HCT116 (cell line): ENCODE measurements around the gene NR2F1-AS1. TPM values are rescaled to one million over a fixed set of nuclear protein-coding genes. Genes with fewer than 3 reads are reported as not detected.

Experiments used
- ATAC-seq: fragments of 200-7000 bp; cut with Tn5 transposase; 2 replicates; pipeline ENCODE4 v1.9.1; 2020; ENCODE audit warnings: mild to moderate bottlenecking, moderate library complexity
- BruUV-seq: library from RNA; stranded (reverse); fragments of 400-500 nt; replicated peaks from 2 replicates; lab custom pipeline; 2021; lab: Mats Ljungman, UMichigan
- CTCF ChIA-PET: fragments of 300-600 bp; sonication (Branson Sonifier 250); formaldehyde crosslinking; loops from one replicate; lab custom pipeline; 2021; ENCODE audit warnings: antibody characterized with exemption; lab: Charles Lee
- POLR2A ChIA-PET: fragments of 300-600, 350-600 bp; sonication (Branson Sonifier 250); formaldehyde crosslinking; loops from one replicate; lab custom pipeline; 2021; ENCODE audit warnings: antibody characterized with exemption; lab: Charles Lee
- RAD21 ChIA-PET, 2 experiments: fragments of 300-600 bp; sonication (Branson Sonifier 250); formaldehyde crosslinking; loops; one replicate each; lab custom pipeline; 2023; ENCODE audit warnings: low total read pairs in 2 of 2; ENCODE audit not compliant: uncharacterized antibody in 2 of 2, unreplicated experiment in 2 of 2, low non-redundant PET in 1 of 2; lab: Charles Lee
- DNase-seq: peaks from one replicate; pipeline ENCODE4 v3.0.0-alpha.2; 2010; ENCODE audit warnings: low read depth, low spot score
- H2AFZ ChIP-seq: fragments of 200-600 bp; shearing (Covaris generic), sonication (generic); 2 replicates; pipeline ENCODE4 v1.6.1; 2017; ENCODE audit warnings: low read depth, mixed run types, mixed read lengths, antibody characterized with exemption, low read length; ENCODE audit not compliant: poor library complexity, severe bottlenecking
- H3K27ac ChIP-seq: 2 replicates; pipeline ENCODE4 v1.5.1; 2012; ENCODE audit warnings: low read depth, low read length
- H3K27me3 ChIP-seq: fragments of 200-600 bp; sonication (generic); 2 replicates; pipeline ENCODE4 v1.6.1; 2016; ENCODE audit warnings: mixed run types, low read length, mixed read lengths; ENCODE audit not compliant: insufficient read depth
- H3K36me3 ChIP-seq, 2 experiments: fragments of 200-500 bp in 1 of 2; fragments of 200-600 bp in 1 of 2; sonication (Bioruptor generic) in 1 of 2; sonication (generic) in 1 of 2; 2 replicates each; pipeline versions ENCODE4 v1.5.1 to v1.6.1; 2014 to 2016; ENCODE audit warnings: low read length in 2 of 2, inconsistent platforms in 1 of 2, mixed read lengths in 1 of 2, mixed run types in 1 of 2; ENCODE audit not compliant: insufficient read depth in 2 of 2, control insufficient read depth in 1 of 2
- H3K4me1 ChIP-seq, 2 experiments: fragments of 200-600 bp in 1 of 2; sonication (generic) in 1 of 2; 2 replicates each; pipeline versions ENCODE4 v1.5.1 to v1.6.1; 2012 to 2017; ENCODE audit warnings: low read length in 2 of 2, inconsistent platforms in 1 of 2, mild to moderate bottlenecking in 1 of 2, mixed read lengths in 1 of 2, mixed run types in 1 of 2, moderate library complexity in 1 of 2; ENCODE audit not compliant: insufficient read depth in 2 of 2, control insufficient read depth in 1 of 2
- H3K4me2 ChIP-seq: fragments of 200-600 bp; sonication (generic); 2 replicates; pipeline ENCODE4 v1.6.1; 2017; ENCODE audit warnings: mixed run types, low read length, mixed read lengths
- H3K4me3 ChIP-seq, 2 experiments: fragments of 200-600 bp in 1 of 2; sonication (generic) in 1 of 2; replicated peaks in 1 of 2; 2 replicates each; pipeline ENCODE4 v1.5.1; 2011 to 2016; ENCODE audit warnings: low read length in 2 of 2, control low read depth in 1 of 2, low read depth in 1 of 2, mild to moderate bottlenecking in 1 of 2, mixed read lengths in 1 of 2, mixed run types in 1 of 2
- H3K79me2 ChIP-seq: fragments of 200-600 bp; sonication (generic); 2 replicates; pipeline ENCODE4 v1.6.1; 2017; ENCODE audit warnings: mild to moderate bottlenecking, mixed run types, low read length, moderate library complexity, mixed read lengths; ENCODE audit not compliant: insufficient read depth
- H3K9ac ChIP-seq: fragments of 200-600 bp; sonication (generic); 2 replicates; pipeline ENCODE4 v1.6.1; 2016; ENCODE audit warnings: low read length, mixed read lengths
- H3K9me2 ChIP-seq: fragments of 200-600 bp; sonication (generic), shearing (Covaris generic); 2 replicates; pipeline ENCODE4 v1.6.1; 2017; ENCODE audit warnings: mixed run types, mild to moderate bottlenecking, moderate library complexity; ENCODE audit not compliant: insufficient read depth
- H3K9me3 ChIP-seq, 2 experiments: fragments of 200-500 bp in 1 of 2; fragments of 200-600 bp in 1 of 2; sonication (Bioruptor generic) in 1 of 2; sonication (generic) in 1 of 2; 2 replicates each; pipeline ENCODE4 v1.6.1; 2014 to 2017; ENCODE audit warnings: low read length in 2 of 2, mixed read lengths in 2 of 2, inconsistent platforms in 1 of 2, low read depth in 1 of 2, mild to moderate bottlenecking in 1 of 2, mixed run types in 1 of 2, moderate library complexity in 1 of 2; ENCODE audit not compliant: control insufficient read depth in 1 of 2, insufficient read depth in 1 of 2
- H4K20me1 ChIP-seq: fragments of 200-600 bp; sonication (generic), shearing (Covaris generic); 2 replicates; pipeline ENCODE4 v1.6.1; 2017; ENCODE audit warnings: mixed run types, mild to moderate bottlenecking, moderate library complexity; ENCODE audit not compliant: insufficient read depth
- CBX3 ChIP-seq: IDR thresholded peaks from 2 replicates; pipeline ENCODE4 v1.6.1; 2012; ENCODE audit warnings: low read depth
- CEBPB ChIP-seq: IDR thresholded peaks from 2 replicates; pipeline ENCODE4 v1.6.1; 2012; ENCODE audit warnings: low read depth
- CTCF ChIP-seq, 3 experiments: fragments of 200-600 bp in 1 of 3; sonication (generic) in 1 of 3; IDR thresholded peaks in 2 of 3; conservative IDR thresholded peaks in 1 of 3; 2 replicates each; pipeline ENCODE4 v1.5.1; 2012 to 2017; ENCODE audit warnings: low read depth in 2 of 3, low read length in 2 of 3, antibody characterized with exemption in 1 of 3, borderline replicate concordance in 1 of 3, control low read depth in 1 of 3, mild to moderate bottlenecking in 1 of 3, mixed read lengths in 1 of 3, mixed run types in 1 of 3, moderate library complexity in 1 of 3; ENCODE audit not compliant: insufficient read depth in 1 of 3
- EGR1 ChIP-seq: IDR thresholded peaks from 2 replicates; pipeline ENCODE4 v1.6.1; 2012; ENCODE audit warnings: low read depth
- ELF1 ChIP-seq: IDR thresholded peaks from 2 replicates; pipeline ENCODE4 v1.6.1; 2012; ENCODE audit warnings: low read depth, borderline replicate concordance
- EZH2 ChIP-seq: fragments of 200-600 bp; sonication (generic); IDR thresholded peaks from 2 replicates; pipeline ENCODE4 v1.6.1; 2017; ENCODE audit warnings: antibody characterized with exemption, mixed run types
- EZH2phosphoT487 ChIP-seq: fragments of 200-600 bp; IDR thresholded peaks from 2 replicates; pipeline ENCODE4 v1.6.1; 2018; ENCODE audit warnings: antibody characterized with exemption, borderline replicate concordance
- FOSL1 ChIP-seq: IDR thresholded peaks from 2 replicates; pipeline ENCODE4 v1.6.1; 2012; ENCODE audit warnings: low read depth
- JUND ChIP-seq: IDR thresholded peaks from 2 replicates; pipeline ENCODE4 v1.6.1; 2012
- MAX ChIP-seq: IDR thresholded peaks from 2 replicates; pipeline ENCODE4 v1.6.1; 2012
- POLR2A ChIP-seq: IDR thresholded peaks from 2 replicates; pipeline ENCODE4 v1.7.0; 2011; ENCODE audit warnings: borderline replicate concordance; ENCODE audit not compliant: insufficient read depth, insufficient read length; ENCODE audit errors: extremely low read depth
- POLR2AphosphoS5 ChIP-seq: IDR thresholded peaks from 2 replicates; pipeline ENCODE4 v1.6.1; 2011; ENCODE audit warnings: mild to moderate bottlenecking, low read depth, low read length, moderate library complexity
- RAD21 ChIP-seq: IDR thresholded peaks from 2 replicates; pipeline ENCODE4 v1.6.1; 2012; ENCODE audit warnings: low read depth, mild to moderate bottlenecking
- REST ChIP-seq: IDR thresholded peaks from 2 replicates; pipeline ENCODE4 v1.6.1; 2012; ENCODE audit warnings: low read depth
- SIN3A ChIP-seq: IDR thresholded peaks from 2 replicates; pipeline ENCODE4 v1.6.1; 2012; ENCODE audit warnings: low read depth
- SP1 ChIP-seq: IDR thresholded peaks from 2 replicates; pipeline ENCODE4 v1.6.1; 2012; ENCODE audit warnings: low read depth
- TCF7L2 ChIP-seq: IDR thresholded peaks from 2 replicates; pipeline ENCODE4 v1.7.0; 2011; ENCODE audit warnings: borderline replicate concordance, inconsistent platforms; ENCODE audit not compliant: insufficient read depth, insufficient read length; ENCODE audit errors: extremely low read depth
- YY1 ChIP-seq: IDR thresholded peaks from 2 replicates; pipeline ENCODE4 v1.6.1; 2011; ENCODE audit warnings: low read length, low read depth, moderate library complexity, mild to moderate bottlenecking; ENCODE audit not compliant: insufficient replicate concordance; ENCODE audit errors: extremely low read depth
- ZNF274 ChIP-seq: fragments of 200-500 bp; sonication (Bioruptor generic); IDR thresholded peaks from 2 replicates; pipeline ENCODE4 v1.6.1; 2014; ENCODE audit warnings: mild to moderate bottlenecking, low read depth, low read length, inconsistent platforms
- intact Hi-C: fragments of 100-400 bp; cut with micrococcal nuclease; formaldehyde crosslinking; loops from 2 replicates; pipeline ENCODE4 v1.10.0; 2022
- total RNA-seq: library from RNA; stranded (reverse); gene quantifications from one replicate; pipeline ENCODE4 v1.2.1, GENCODE V29; 2021; ENCODE audit not compliant: unreplicated experiment
- TF ChIP-seq, protein P1 (sequence below): IDR thresholded peaks from 2 replicates; pipeline ENCODE4 v1.6.1; 2011; ENCODE audit warnings: mild to moderate bottlenecking, low read length, moderate library complexity; ENCODE audit not compliant: insufficient replicate concordance; ENCODE audit errors: extremely low read depth

NR2F1-AS1 gene
- total RNA-seq, 1 experiment from 2014 or later: 20.1 TPM

- H3K9ac ChIP-seq: no peak overlapping the region
- H3K4me2 ChIP-seq: no peak overlapping the region
- POLR2A ChIA-PET: no interaction called here
- TF ChIP-seq CBX3 (no peak), POLR2AphosphoS5 (no peak), SP1 (no peak), FOSL1 (no peak), SIN3A (no peak), CEBPB (no peak), ZNF274 (no peak), POLR2A (no peak), RAD21 (no peak), EZH2 (no peak), JUND (no peak), REST (no peak), MAX (no peak), CTCF (IDR thresholded peaks at IDR 0.05 in 2 of 3, conservative IDR thresholded peaks at IDR 0.05 in 1 of 3; ENCODE audit: borderline replicate concordance in 1 of 3, insufficient read depth in 1 of 3, low read depth in 2 of 3, low read length in 2 of 3) (no peak), EGR1 (no peak), YY1 (no peak), ELF1 (no peak), TCF7L2 (no peak), EZH2phosphoT487 (no peak)
- TF ChIP-seq, protein P1, sequence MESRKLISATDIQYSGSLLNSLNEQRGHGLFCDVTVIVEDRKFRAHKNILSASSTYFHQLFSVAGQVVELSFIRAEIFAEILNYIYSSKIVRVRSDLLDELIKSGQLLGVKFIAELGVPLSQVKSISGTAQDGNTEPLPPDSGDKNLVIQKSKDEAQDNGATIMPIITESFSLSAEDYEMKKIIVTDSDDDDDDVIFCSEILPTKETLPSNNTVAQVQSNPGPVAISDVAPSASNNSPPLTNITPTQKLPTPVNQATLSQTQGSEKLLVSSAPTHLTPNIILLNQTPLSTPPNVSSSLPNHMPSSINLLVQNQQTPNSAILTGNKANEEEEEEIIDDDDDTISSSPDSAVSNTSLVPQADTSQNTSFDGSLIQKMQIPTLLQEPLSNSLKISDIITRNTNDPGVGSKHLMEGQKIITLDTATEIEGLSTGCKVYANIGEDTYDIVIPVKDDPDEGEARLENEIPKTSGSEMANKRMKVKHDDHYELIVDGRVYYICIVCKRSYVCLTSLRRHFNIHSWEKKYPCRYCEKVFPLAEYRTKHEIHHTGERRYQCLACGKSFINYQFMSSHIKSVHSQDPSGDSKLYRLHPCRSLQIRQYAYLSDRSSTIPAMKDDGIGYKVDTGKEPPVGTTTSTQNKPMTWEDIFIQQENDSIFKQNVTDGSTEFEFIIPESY: no peak
- no peak for DNase-seq
- H3K27me3 ChIP-seq: no peaks in the 10 kb centered on the region
- no peaks in the 10 kb centered on the region for H4K20me1 ChIP-seq
- H3K9me2 ChIP-seq: no peaks in the 10 kb centered on the region
- no peak overlapping the region for H3K27ac ChIP-seq
- no peaks in the 10 kb centered on the region for H3K36me3 ChIP-seq
- no peaks in the 10 kb centered on the region for H3K79me2 ChIP-seq
- ATAC-seq: no peak
- H3K4me1 ChIP-seq: no peaks in the 10 kb centered on the region
- intact Hi-C loops: no loop called here
- CTCF ChIA-PET: no interaction called here
- BruUV-seq: no TSS peak
- H3K4me3 ChIP-seq: no peak overlapping the region
- RAD21 ChIA-PET: no interaction called here
- H2AFZ ChIP-seq: no peak overlapping the region
- H3K9me3 ChIP-seq: no peaks in the 10 kb centered on the region
Observed at GRCh38 chr5:93402451-93402850, 178.6 kb downstream of the NR2F1-AS1 start.
